K562 (cell line): ENCODE data around the gene ABCA1. TPM values are rescaled to one million over a fixed set of nuclear protein-coding genes. Genes with fewer than 3 reads are reported as not detected.

Source experiments
- ATAC-seq: fragments of 200-7000 bp; cut with Tn5 transposase; 3 replicates; pipeline ENCODE4 v1.9.1; 2020; ENCODE audit warnings: moderate library complexity
- BruUV-seq: library from RNA; stranded (reverse); fragments of 400-500 nt; replicated peaks from 2 replicates; lab custom pipeline; 2021; lab: Mats Ljungman, UMichigan
- CTCF ChIA-PET: fragments of 300-600 bp; formaldehyde crosslinking; extraction: SDS; loops from one replicate; lab custom pipeline; 2021; ENCODE audit warnings: low intra/inter-chr PET ratio; lab: Yijun Ruan, JAX
- POLR2A ChIA-PET: fragments of 300-600, 350-650 bp; sonication (Branson Sonifier 250); formaldehyde crosslinking; extraction: SDS; loops from one replicate; lab custom pipeline; 2021; ENCODE audit warnings: antibody characterized with exemption, inconsistent platforms; lab: Yijun Ruan, JAX
- DNase-seq, 4 experiments: peaks; one replicate each; pipeline versions ENCODE4 v3.0.0 to v3.0.0-alpha.2; 2011 to 2018; ENCODE audit warnings: low spot score in 3 of 4, mixed read lengths in 3 of 4; ENCODE audit errors: extremely low read depth in 1 of 4
- FAIRE-seq: peaks from 2 replicates; lab custom pipeline; 2011; peaks lifted over from hg19 to GRCh38; lab: Jason Lieb, UNC
- H2AFZ ChIP-seq: 2 replicates; pipeline ENCODE4 v1.6.0; 2011; ENCODE audit warnings: low read depth, low read length, control low read depth, inconsistent platforms
- H3K27ac ChIP-seq: fragments of 200-600 bp; 3 replicates; pipeline ENCODE4 v1.8.0; 2011; ENCODE audit warnings: low read depth, mild to moderate bottlenecking, control low read depth, inconsistent platforms, low read length, moderate library complexity, mixed read lengths; ENCODE audit errors: extremely low read depth
- H3K27me3 ChIP-seq, 2 experiments: fragments of 300-600 bp in 1 of 2; 2 replicates in 1 of 2; 3 replicates in 1 of 2; pipeline versions ENCODE4 v1.6.0 to v1.8.0; 2011; ENCODE audit warnings: inconsistent platforms in 2 of 2, low read length in 2 of 2, mild to moderate bottlenecking in 1 of 2, mixed read lengths in 1 of 2, moderate library complexity in 1 of 2; ENCODE audit not compliant: control insufficient read depth in 2 of 2, insufficient read depth in 2 of 2
- H3K36me3 ChIP-seq: fragments of 300-600 bp; 3 replicates; pipeline ENCODE4 v1.8.0; 2011; ENCODE audit warnings: mild to moderate bottlenecking, low read length, inconsistent platforms; ENCODE audit not compliant: control insufficient read depth, insufficient read depth
- H3K4me1 ChIP-seq, 2 experiments: fragments of 200-600 bp in 1 of 2; replicated peaks in 1 of 2; 2 replicates in 1 of 2; 3 replicates in 1 of 2; pipeline versions ENCODE4 v1.5.1 to v1.8.0; 2011; ENCODE audit warnings: inconsistent platforms in 2 of 2, low read length in 2 of 2, mild to moderate bottlenecking in 1 of 2, mixed read lengths in 1 of 2, moderate library complexity in 1 of 2; ENCODE audit not compliant: control insufficient read depth in 2 of 2, insufficient read depth in 2 of 2
- H3K4me2 ChIP-seq: 2 replicates; pipeline ENCODE4 v1.6.1; 2011; ENCODE audit warnings: low read length, control low read depth, inconsistent platforms, mixed read lengths; ENCODE audit not compliant: insufficient read depth
- H3K4me3 ChIP-seq: fragments of 200-600 bp; sonication (generic), shearing (Covaris generic); 2 replicates; pipeline ENCODE4 v1.5.1; 2016; ENCODE audit warnings: control low read depth, inconsistent platforms
- H3K79me2 ChIP-seq: fragments of 200-600 bp; 3 replicates; pipeline ENCODE4 v1.8.0; 2011; ENCODE audit warnings: low read length, inconsistent platforms; ENCODE audit not compliant: control insufficient read depth, insufficient read depth
- H3K9ac ChIP-seq, 2 experiments: 2 replicates each; pipeline versions ENCODE4 v1.6.0 to v1.6.1; 2011; ENCODE audit warnings: low read depth in 2 of 2, low read length in 2 of 2, control low read depth in 1 of 2, inconsistent platforms in 1 of 2, mild to moderate bottlenecking in 1 of 2, mixed read lengths in 1 of 2; ENCODE audit not compliant: insufficient read depth in 1 of 2
- H3K9me1 ChIP-seq: one replicate; pipeline ENCODE4 v1.6.0; 2011; ENCODE audit warnings: inconsistent platforms, mild to moderate bottlenecking, low read length, moderate library complexity; ENCODE audit not compliant: control insufficient read depth, insufficient read depth
- H3K9me3 ChIP-seq: replicated peaks from 2 replicates; pipeline ENCODE4 v1.5.1; 2011; ENCODE audit warnings: low read depth, low read length, inconsistent platforms; ENCODE audit not compliant: control insufficient read depth, insufficient read depth
- H4K20me1 ChIP-seq: replicated peaks from 2 replicates; pipeline ENCODE4 v1.6.1; 2011; ENCODE audit warnings: low read length, inconsistent platforms, mixed read lengths; ENCODE audit not compliant: control insufficient read depth, insufficient read depth
- BCOR ChIP-seq: fragments of 450-650 bp; IDR thresholded peaks from 2 replicates; pipeline ENCODE4 v1.6.1; 2016
- CBX2 ChIP-seq: fragments of 200-600 bp; sonication (generic); IDR thresholded peaks from one replicate; pipeline ENCODE4 v1.6.1; 2012; ENCODE audit warnings: mild to moderate bottlenecking, low read length, inconsistent platforms; ENCODE audit not compliant: insufficient read depth, poor library complexity, severe bottlenecking
- MCM5 ChIP-seq: fragments of 450-650 bp; IDR thresholded peaks from 2 replicates; pipeline ENCODE4 v1.6.1; 2016; ENCODE audit warnings: low read depth
- NCOA4 ChIP-seq: fragments of 450-650 bp; IDR thresholded peaks from 2 replicates; pipeline ENCODE4 v1.6.1; 2018; ENCODE audit warnings: mild to moderate bottlenecking; ENCODE audit not compliant: partially characterized antibody
- PHF8 ChIP-seq: fragments of 200-600 bp; sonication (generic); IDR thresholded peaks from 2 replicates; pipeline ENCODE4 v1.6.1; 2012; ENCODE audit warnings: mixed run types, mild to moderate bottlenecking, inconsistent platforms, low read length, moderate library complexity, borderline replicate concordance
- ZHX1 ChIP-seq: fragments of 150-350 bp; conservative IDR thresholded peaks from 2 replicates; pipeline ENCODE4 v1.6.1; 2014; ENCODE audit warnings: low read length
- ZKSCAN1 ChIP-seq: fragments of 150-350 bp; IDR thresholded peaks from 2 replicates; pipeline ENCODE4 v1.6.1; 2016; ENCODE audit warnings: low read depth, low read length
- ZNF431 ChIP-seq: sonication (generic); formaldehyde crosslinking; IDR thresholded peaks from 2 replicates; pipeline ENCODE4 v1.8.0; 2022; ENCODE audit warnings: mild to moderate bottlenecking, missing genetic modification reagents
- ZZZ3 ChIP-seq: fragments of 450-650 bp; IDR thresholded peaks from 2 replicates; pipeline ENCODE4 v1.6.1; 2016; ENCODE audit warnings: antibody characterized with exemption, mild to moderate bottlenecking, moderate library complexity
- whole genome bisulfite sequencing: fragments of 100-300 bp; shearing (Covaris generic); methylation state at CpG from one replicate; pipeline ENCODE4 v1.1.6; 2016; ENCODE audit warnings: low coverage, mixed read lengths; ENCODE audit not compliant: insufficient coverage; ENCODE audit errors: missing lambda C conversion rate; 5-methylcytosine and 5-hydroxymethylcytosine counted together
- in situ Hi-C: fragments of 300-500 bp; cut with MboI; formaldehyde crosslinking; loops from 4 replicates; pipeline ENCODE4 v1.15.0; 2018; ENCODE audit warnings: inconsistent platforms, mixed read lengths
- intact Hi-C: fragments of 100-400 bp; cut with micrococcal nuclease; formaldehyde crosslinking; loops from 2 replicates; pipeline ENCODE4 v1.14.2; 2022
- polyA plus RNA-seq, 8 experiments: library from polyadenylated mRNA; depleted of rRNA in 4 of 8; stranded (reverse) in 5 of 8; unstranded in 3 of 8; fragments of >200 nt; fragmentation: Nextera tagmentation in 2 of 8; fragmentation: Illumina TruSeq in 1 of 8; extraction: Ambion mirVana in 2 of 8; extraction: Trizol in 1 of 8; gene quantifications; 2 replicates each; pipeline versions ENCODE4 v1.2.1 to v1.2.3, GENCODE V29; 2011 to 2014; ENCODE audit warnings: inconsistent platforms in 1 of 8, missing spikeins in 1 of 8
- total RNA-seq, 7 experiments: library from RNA; depleted of rRNA in 6 of 7; stranded (reverse); fragments of >200 nt in 6 of 7; fragmentation: Illumina TruSeq in 2 of 7; extraction: Trizol in 2 of 7; gene quantifications; 2 replicates each; pipeline versions ENCODE4 v1.2.1 to v1.2.3, GENCODE V29; 2011 to 2021; ENCODE audit warnings: low replicate concordance in 1 of 7
- TF ChIP-seq, protein P1 (sequence below): sonication (generic); formaldehyde crosslinking; IDR thresholded peaks from 2 replicates; pipeline ENCODE4 v1.8.0; 2022; ENCODE audit warnings: missing genetic modification reagents, mild to moderate bottlenecking, moderate library complexity, borderline replicate concordance

ABCA1 gene
- total and polyA plus RNA-seq, 9 of the 15 experiments (the other 6 are each of a cell fraction or from before 2014, with no cell fraction given) = under 0.01 to 0.18 (median 0.02) TPM; not detected in 5

GRCh38 chr9:104788251-104788650, 139.7 kb downstream of the ABCA1 start:
- POLR2A ChIA-PET = no interaction called here

More at GRCh38 chr9:104788251-104788650, 139.7 kb downstream of the ABCA1 start:
- ATAC-seq = no peak
- intact Hi-C loops = no loop called here
- no peak overlapping the region for H3K4me2 ChIP-seq
- peaks cover 0 to 6% of the 10 kb centered on the region in 2 experiments; a peak in 1 of 5 replicates for H3K4me1 ChIP-seq
- TF ChIP-seq PHF8 (no peak), ZKSCAN1 (no peak), ZHX1 (no peak), ZNF431 (CRISPR knock-in tag) (no peak), NCOA4 (no peak), MCM5 (no peak), ZZZ3 (no peak), BCOR (no peak), CBX2 (no peak)
- TF ChIP-seq, protein P1, sequence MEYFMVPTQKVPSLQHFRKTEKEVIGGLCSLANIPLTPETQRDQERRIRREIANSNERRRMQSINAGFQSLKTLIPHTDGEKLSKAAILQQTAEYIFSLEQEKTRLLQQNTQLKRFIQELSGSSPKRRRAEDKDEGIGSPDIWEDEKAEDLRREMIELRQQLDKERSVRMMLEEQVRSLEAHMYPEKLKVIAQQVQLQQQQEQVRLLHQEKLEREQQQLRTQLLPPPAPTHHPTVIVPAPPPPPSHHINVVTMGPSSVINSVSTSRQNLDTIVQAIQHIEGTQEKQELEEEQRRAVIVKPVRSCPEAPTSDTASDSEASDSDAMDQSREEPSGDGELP = no peak
- no peak for DNase-seq
- H2AFZ ChIP-seq = no peak overlapping the region
- no peak for FAIRE-seq
- in situ Hi-C loops = loop anchor here (10.0 kb wide), 1 partner anchor 617 kb away; no protein-coding TSS in a partner anchor
- no peak overlapping the region for H3K27ac ChIP-seq
- H3K36me3 ChIP-seq = no peaks in the 10 kb centered on the region
- no peaks in the 10 kb centered on the region for H3K9me3 ChIP-seq
- no peak overlapping the region for H3K9ac ChIP-seq
- H3K4me3 ChIP-seq = no peak overlapping the region
- CTCF ChIA-PET = no interaction called here
- 8% methylated on average over 2 of the region's 3 CpGs for WGBS
- H3K9me1 ChIP-seq = no peaks in the 10 kb centered on the region
- H4K20me1 ChIP-seq = no peaks in the 10 kb centered on the region
- H3K27me3 ChIP-seq = peaks cover 3 to 14% of the 10 kb centered on the region in 2 experiments; a peak in 3 of 5 replicates
- H3K79me2 ChIP-seq = no peaks in the 10 kb centered on the region
- no TSS peak for BruUV-seq
